Natural killer cell treated with Interleukin-12 subunit alpha and Interleukin-12 subunit beta and Interleukin-15 and Interleukin-18, amount 100 ng/mL, for 72 hours (primary cell): Measurements from ENCODE around the gene RAET1E. TPM values are rescaled to one million over a fixed set of nuclear protein-coding genes. Genes with fewer than 3 reads are reported as not detected.
A peak's percentile ranks its signal among the peaks of the same experiment; 100 is the strongest.
"Not testable (repeated sequence)": the region's sequence is repeated elsewhere in the genome, so short reads cannot be mapped to it uniquely, and the experiment has no call there.

Source experiments
- ATAC-seq, 2 donors: fragments of 150-1000 bp; cut with Tn5 transposase in 1 of 2; sonication (Bioruptor Pico), chemical (Tn5 transposase) in 1 of 2; 2 replicates each; pipeline ENCODE4 v1.10.0; 2021
- DNase-seq: peaks from one replicate; pipeline ENCODE4 v3.0.0; 2022; ENCODE audit warnings: low spot score
- H3K27ac Mint-ChIP-seq, 2 donors: 1 replicate in 1 of 2; 2 replicates in 1 of 2; pipeline ENCODE4 v1.8.0; 2022; ENCODE audit warnings: mixed read lengths in 2 of 2, mild to moderate bottlenecking in 1 of 2, moderate library complexity in 1 of 2
- H3K27me3 Mint-ChIP-seq, 2 donors: 1 replicate in 1 of 2; 2 replicates in 1 of 2; pipeline ENCODE4 v1.8.0; 2022; ENCODE audit warnings: mixed read lengths in 2 of 2
- H3K36me3 Mint-ChIP-seq: one replicate; pipeline ENCODE4 v1.8.0; 2022; ENCODE audit warnings: mixed read lengths
- H3K4me1 Mint-ChIP-seq, 2 donors: 1 replicate in 1 of 2; 2 replicates in 1 of 2; pipeline ENCODE4 v1.8.0; 2022; ENCODE audit warnings: low read depth in 2 of 2, mixed read lengths in 2 of 2, mild to moderate bottlenecking in 1 of 2
- H3K4me3 Mint-ChIP-seq: one replicate; pipeline ENCODE4 v1.8.0; 2022; ENCODE audit warnings: mixed read lengths
- H3K9me3 Mint-ChIP-seq: 2 replicates; pipeline ENCODE4 v1.8.0; 2022; ENCODE audit warnings: mixed read lengths
- total RNA-seq, 2 donors: library from RNA; stranded (reverse); gene quantifications; one replicate each; pipeline ENCODE4 v1.2.3, GENCODE V29; 2022

The RAET1E gene
- total RNA-seq, 2 donors from 2014 or later: not detected

DNA sequence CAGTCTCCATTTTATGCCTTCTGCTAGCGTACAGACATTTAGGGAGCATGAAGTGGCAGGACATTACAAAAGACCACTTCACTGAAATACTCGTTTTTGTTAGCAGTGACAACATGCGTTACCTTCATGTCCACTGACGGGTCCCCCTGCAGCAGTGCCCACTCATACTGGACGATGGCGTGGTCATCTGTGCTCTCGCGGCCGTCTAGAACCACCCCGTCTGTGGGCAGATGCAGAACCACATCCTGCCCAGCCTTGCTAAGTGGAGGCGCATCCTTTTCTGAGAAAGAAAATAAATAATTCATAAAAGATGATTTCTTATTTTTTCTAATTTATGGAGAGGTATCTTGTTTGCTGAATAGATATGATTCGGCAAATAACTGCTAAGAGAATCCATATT is 45.0 kb downstream of the RAET1E start:
- Mint-ChIP-seq H3K27me3 (peaks cover 17 to 32% of the 10 kb centered on the region in 2 donors), H3K9me3 (no peaks in the 10 kb centered on the region), H3K27ac (no peak overlapping the region), H3K4me1 (peaks cover 17% of the 10 kb centered on the region in 2 donors), H3K36me3 (no peaks in the 10 kb centered on the region), H3K4me3 (peak overlapping the region; percentile 27)
- ATAC-seq (peak; percentile 77 to 87), DNase-seq (no peak)

DNA sequence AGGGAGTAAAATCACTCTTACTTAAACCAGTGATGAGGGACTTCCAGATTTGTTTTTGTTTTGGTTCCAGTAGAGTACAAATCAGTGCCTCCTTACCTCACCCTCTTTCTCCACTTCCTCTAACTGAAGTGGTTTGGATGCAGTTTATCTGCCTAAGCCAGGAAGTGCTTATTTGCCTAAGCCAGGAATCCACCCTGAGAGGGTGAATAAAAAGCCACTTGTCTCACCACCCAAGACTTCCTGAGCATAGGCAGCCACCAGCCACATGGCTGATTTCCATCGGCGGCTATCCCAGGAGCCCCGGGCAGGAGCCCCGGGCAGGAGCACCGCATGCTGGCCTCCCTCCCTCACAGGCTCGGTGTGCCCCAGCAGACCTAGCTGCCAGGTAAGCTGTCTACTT is 45.7 kb downstream of the RAET1E start:
- H3K27ac Mint-ChIP-seq: no peak overlapping the region
- H3K9me3 Mint-ChIP-seq: no peaks in the 10 kb centered on the region
- peak; percentile 50 to 76 for ATAC-seq
- H3K4me3 Mint-ChIP-seq: peak overlapping the region; percentile 27
- H3K4me1 Mint-ChIP-seq: peaks cover 17% of the 10 kb centered on the region in 2 donors
- no peak for DNase-seq
- no peaks in the 10 kb centered on the region for H3K36me3 Mint-ChIP-seq
- H3K27me3 Mint-ChIP-seq: peaks cover 17 to 32% of the 10 kb centered on the region in 2 donors

DNA sequence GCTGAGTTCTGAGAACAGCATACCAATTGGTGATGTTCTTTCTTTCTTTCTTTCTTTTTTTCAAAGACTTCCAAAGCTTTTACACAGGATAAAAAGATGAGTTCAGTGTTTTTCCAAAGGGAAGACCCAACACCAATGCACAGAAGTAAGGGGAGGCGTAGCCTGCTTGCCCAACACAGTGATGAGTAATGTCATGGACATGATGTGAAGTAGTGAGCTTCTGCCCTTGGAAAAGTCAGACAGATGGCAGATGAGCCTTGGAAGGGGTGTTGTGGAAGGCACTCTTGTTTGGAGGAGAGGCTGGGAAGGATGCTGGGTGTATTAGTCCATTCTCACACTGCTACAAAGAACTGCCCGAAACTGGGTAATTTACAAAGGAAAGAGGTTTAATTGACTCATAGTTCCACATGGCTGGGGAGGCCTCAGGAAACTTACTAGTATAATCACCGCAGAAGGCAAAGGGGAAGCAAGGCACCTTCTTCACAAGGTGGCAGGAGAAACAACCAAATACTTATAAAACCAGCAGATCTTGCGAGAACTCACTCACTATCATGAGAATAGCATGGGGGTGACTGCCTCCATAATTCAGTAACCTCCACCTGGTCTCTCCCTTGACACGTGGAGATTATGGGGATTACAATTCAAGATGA is 46.3 kb downstream of the RAET1E start:
- Mint-ChIP-seq H3K4me3 (no peak overlapping the region), H3K27me3 (peaks cover 17 to 31% of the 10 kb centered on the region in 2 donors), H3K36me3 (no peaks in the 10 kb centered on the region), H3K9me3 (no peaks in the 10 kb centered on the region), H3K27ac (no peak overlapping the region), H3K4me1 (peaks cover 17% of the 10 kb centered on the region in 2 donors)
- ATAC-seq: no peak
- no peak for DNase-seq

DNA sequence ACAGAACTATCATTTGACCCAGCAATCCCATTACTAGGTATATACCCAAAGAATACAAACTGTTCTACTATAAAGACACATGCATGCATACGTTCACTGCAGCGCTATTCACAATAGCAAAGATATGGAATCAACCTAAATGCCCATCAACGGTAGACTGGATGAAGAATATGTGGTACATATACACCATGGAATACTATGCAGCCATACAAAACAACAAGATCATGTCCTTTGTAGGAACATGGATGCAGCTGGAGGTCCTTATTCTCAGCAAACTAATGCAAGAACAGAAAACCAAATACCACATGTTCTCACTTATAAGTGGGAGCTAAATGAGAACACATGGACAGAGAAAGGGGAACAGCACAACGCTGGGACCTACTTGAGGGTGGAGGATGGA is 49.6 kb downstream of the RAET1E start:
- H3K4me3 Mint-ChIP-seq, DNase-seq, ATAC-seq, H3K36me3 Mint-ChIP-seq, H3K27ac Mint-ChIP-seq, H3K9me3 Mint-ChIP-seq: not testable (repeated sequence)
- Mint-ChIP-seq H3K4me1 (peaks cover 13 to 17% of the 10 kb centered on the region in 2 donors), H3K27me3 (peaks cover 8 to 27% of the 10 kb centered on the region in 2 donors)

Other genes with a start within 250 kb of the RAET1E start
- 10 to 100 TPM; 19.8 to 26.1 TPM for gene KATNA1, start 249.4 kb downstream of the RAET1E start, total RNA-seq
- 10 to 100 TPM; 37.4 to 41.4 TPM for gene LATS1, start 180.0 kb downstream of the RAET1E start, total RNA-seq
- 10 to 100 TPM; 53.3 to 73.2 TPM for gene NUP43, start 151.6 kb downstream of the RAET1E start, total RNA-seq
- gene PCMT1, start 148.4 kb downstream of the RAET1E start, total RNA-seq: 10 to 100 TPM; 67.9 to 68.5 TPM
- 1 to 10 TPM; 1.6 to 2.9 TPM for gene LRP11, start 33.8 kb downstream of the RAET1E start, total RNA-seq
- under 1 TPM in 1 of 2 donors, not detected in 1; 0.43 TPM for gene RAET1G, start 25.0 kb upstream of the RAET1E start, total RNA-seq
- gene ULBP2, start 43.9 kb upstream of the RAET1E start, total RNA-seq: 1 to 10 TPM in 1 of 2 donors, under 1 TPM in 1; 0.98 to 4.0 TPM
- 1 to 10 TPM in 1 of 2 donors, under 1 TPM in 1; 0.31 to 1.5 TPM for gene ULBP1, start 65.8 kb upstream of the RAET1E start, total RNA-seq
- gene RAET1L, start 127.4 kb upstream of the RAET1E start, total RNA-seq: not detected
- under 1 TPM; 0.45 to 0.98 TPM for gene ULBP3, start 171.0 kb upstream of the RAET1E start, total RNA-seq
- gene PPP1R14C, start 244.9 kb upstream of the RAET1E start, total RNA-seq: under 1 TPM in 1 of 2 donors, not detected in 1; 0.73 TPM